Keratinocyte (primary cell): ENCODE data around the gene ADAMTS2. TPM values are rescaled to one million over a fixed set of nuclear protein-coding genes. Genes with fewer than 3 reads are reported as not detected.

Experiments
- DNase-seq: peaks from one replicate; pipeline ENCODE4 v3.0.0-alpha.2; 2011; ENCODE audit warnings: low read depth, missing footprints, low spot score
- FAIRE-seq: peaks from 2 replicates; lab custom pipeline; 2011; peaks lifted over from hg19 to GRCh38; lab: Jason Lieb, UNC
- H2AFZ ChIP-seq: 2 replicates; pipeline ENCODE4 v1.6.0; 2012; ENCODE audit warnings: low read length, control low read depth, inconsistent platforms; ENCODE audit not compliant: control insufficient read depth
- H3K27ac ChIP-seq: 2 replicates; pipeline ENCODE4 v1.5.1; 2011; ENCODE audit warnings: low read length; ENCODE audit not compliant: control insufficient read depth, insufficient read depth
- H3K27me3 ChIP-seq: 3 replicates; pipeline ENCODE4 v1.6.0; 2011; ENCODE audit warnings: low read length; ENCODE audit not compliant: control insufficient read depth, insufficient read depth; ENCODE audit errors: extremely low read depth
- H3K36me3 ChIP-seq, 2 experiments: 2 replicates in 1 of 2; 3 replicates in 1 of 2; pipeline ENCODE4 v1.5.1; 2011; ENCODE audit warnings: low read length in 2 of 2, mild to moderate bottlenecking in 1 of 2; ENCODE audit not compliant: control insufficient read depth in 2 of 2, insufficient read depth in 2 of 2; ENCODE audit errors: extremely low read depth in 1 of 2
- H3K4me1 ChIP-seq: 3 replicates; pipeline ENCODE4 v1.5.1; 2011; ENCODE audit warnings: low read length; ENCODE audit not compliant: control insufficient read depth, insufficient read depth; ENCODE audit errors: extremely low read depth
- H3K4me2 ChIP-seq: 3 replicates; pipeline ENCODE4 v1.6.0; 2011; ENCODE audit warnings: low read depth, low read length; ENCODE audit not compliant: control insufficient read depth, insufficient read depth; ENCODE audit errors: extremely low read depth
- H3K4me3 ChIP-seq, 3 experiments: fragments of 200-600 bp in 1 of 3; sonication (generic) in 1 of 3; 2 replicates in 2 of 3; 3 replicates in 1 of 3; pipeline ENCODE4 v1.5.1; 2011 to 2016; ENCODE audit warnings: low read length in 3 of 3, mild to moderate bottlenecking in 3 of 3, control low read depth in 2 of 3, inconsistent platforms in 1 of 3, low read depth in 1 of 3, mixed read lengths in 1 of 3, mixed run types in 1 of 3, moderate library complexity in 1 of 3; ENCODE audit not compliant: control insufficient read depth in 2 of 3, insufficient read depth in 2 of 3; ENCODE audit errors: extremely low read depth in 1 of 3
- H3K79me2 ChIP-seq: 2 replicates; pipeline ENCODE4 v1.6.0; 2012; ENCODE audit warnings: low read length; ENCODE audit not compliant: control insufficient read depth, insufficient read depth
- H3K9ac ChIP-seq: 3 replicates; pipeline ENCODE4 v1.6.0; 2011; ENCODE audit warnings: low read length; ENCODE audit not compliant: control insufficient read depth, insufficient read depth; ENCODE audit errors: extremely low read depth
- H3K9me1 ChIP-seq: 3 replicates; pipeline ENCODE4 v1.6.0; 2011; ENCODE audit warnings: low read length; ENCODE audit not compliant: control insufficient read depth, insufficient read depth; ENCODE audit errors: extremely low read depth
- H3K9me3 ChIP-seq: 2 replicates; pipeline ENCODE4 v1.5.1; 2012; ENCODE audit warnings: low read depth, low read length; ENCODE audit not compliant: control insufficient read depth
- H4K20me1 ChIP-seq: 3 replicates; pipeline ENCODE4 v1.6.0; 2011; ENCODE audit warnings: low read length; ENCODE audit not compliant: control insufficient read depth, insufficient read depth; ENCODE audit errors: extremely low read depth
- EZH2 ChIP-seq: IDR thresholded peaks from one replicate; pipeline ENCODE4 v1.6.1; 2012; ENCODE audit warnings: inconsistent platforms, mild to moderate bottlenecking, low read length, moderate library complexity
- dilution Hi-C: fragments of 300-500 bp; cut with MboI; formaldehyde crosslinking; loops from one replicate; pipeline ENCODE4 v1.7.0; 2020; ENCODE audit warnings: low sequenced_read_pairs; ENCODE audit not compliant: extremely low pct_ligation_motif_present
- polyA plus RNA-seq, 5 experiments: library from polyadenylated mRNA; depleted of rRNA in 3 of 5; stranded (reverse) in 3 of 5; stranded (forward) in 1 of 5; unstranded in 1 of 5; fragments of >200 nt; gene quantifications; 1 replicate in 1 of 5; 2 replicates in 3 of 5; 3 replicates in 1 of 5; pipeline versions ENCODE4 v1.2.1 to v1.2.3, GENCODE V29; 2011 to 2012; ENCODE audit warnings: missing spikeins in 2 of 5, low read depth in 1 of 5, low replicate concordance in 1 of 5
- TF ChIP-seq, protein P1 (sequence below), 3 experiments: IDR thresholded peaks in 1 of 3; conservative IDR thresholded peaks in 1 of 3; optimal IDR thresholded peaks in 1 of 3; 2 replicates in 2 of 3; 3 replicates in 1 of 3; pipeline versions ENCODE3 to v1.5.1; 2011; ENCODE audit warnings: low read length in 3 of 3, mild to moderate bottlenecking in 3 of 3, moderate library complexity in 2 of 3, control low read depth in 1 of 3, inconsistent platforms in 1 of 3; ENCODE audit not compliant: insufficient read depth in 2 of 3; ENCODE audit errors: extremely low read depth in 1 of 3

ADAMTS2 gene
- polyA plus RNA-seq, 1 donor (not counting 4 experiments of a cell fraction or from before 2014, with no cell fraction given): not detected

DNA sequence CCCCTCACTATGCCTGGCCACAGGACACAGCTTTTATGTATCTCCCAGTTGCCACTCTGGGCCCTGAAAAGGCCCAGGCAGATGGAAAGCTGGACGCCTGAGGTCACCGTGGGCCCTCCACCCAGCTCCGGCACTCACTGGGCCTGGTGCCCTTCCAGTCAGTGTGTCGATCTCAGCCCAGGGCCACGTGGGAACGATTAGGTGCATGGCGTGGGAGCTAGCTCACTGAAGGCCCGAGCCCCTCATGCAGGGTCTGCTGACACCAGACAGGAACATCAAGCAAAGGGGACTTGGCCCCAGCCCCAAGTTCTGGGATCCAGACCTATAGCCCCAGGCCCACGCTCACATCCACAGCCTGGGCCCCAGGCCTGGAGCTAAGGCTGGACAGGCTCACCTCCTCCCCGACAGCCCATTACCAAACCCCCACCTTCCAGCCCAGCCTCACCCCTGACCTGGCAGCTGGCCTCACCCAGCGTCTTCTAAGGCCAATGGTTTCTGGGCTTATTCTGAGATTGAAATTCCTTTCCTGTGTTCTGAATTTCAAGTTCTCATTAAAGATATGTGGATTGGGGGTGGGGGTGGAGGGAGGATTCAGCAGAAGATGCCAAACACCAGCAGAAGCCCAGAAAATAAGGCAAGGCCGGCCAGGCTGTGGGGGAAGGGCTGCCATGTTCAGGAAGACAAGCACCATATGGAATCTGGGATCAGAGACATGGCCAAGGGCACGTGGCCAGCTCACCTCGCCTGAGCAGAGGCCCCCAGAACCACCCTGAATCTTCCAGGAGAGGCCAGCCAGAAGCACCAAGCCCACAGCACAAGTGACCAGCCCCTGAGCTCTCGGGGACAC, 74.5 kb downstream of the ADAMTS2 start:
- Histone ChIP-seq H3K27ac (no peak overlapping the region), H4K20me1 (no peaks in the 10 kb centered on the region), H3K79me2 (no peaks in the 10 kb centered on the region), H3K9me3 (peaks cover 15% of the 10 kb centered on the region), H3K4me2 (no peak overlapping the region), H3K4me3 (no peak overlapping the region), H3K9ac (no peak overlapping the region), H3K36me3 (no peaks in the 10 kb centered on the region), H2AFZ (no peak overlapping the region), H3K27me3 (no peaks in the 10 kb centered on the region), H3K4me1 (no peaks in the 10 kb centered on the region), H3K9me1 (no peaks in the 10 kb centered on the region)
- dilution Hi-C loops: no loop called here
- FAIRE-seq (no peak), DNase-seq (no peak)
- TF ChIP-seq EZH2: no peak
- TF ChIP-seq, protein P1, sequence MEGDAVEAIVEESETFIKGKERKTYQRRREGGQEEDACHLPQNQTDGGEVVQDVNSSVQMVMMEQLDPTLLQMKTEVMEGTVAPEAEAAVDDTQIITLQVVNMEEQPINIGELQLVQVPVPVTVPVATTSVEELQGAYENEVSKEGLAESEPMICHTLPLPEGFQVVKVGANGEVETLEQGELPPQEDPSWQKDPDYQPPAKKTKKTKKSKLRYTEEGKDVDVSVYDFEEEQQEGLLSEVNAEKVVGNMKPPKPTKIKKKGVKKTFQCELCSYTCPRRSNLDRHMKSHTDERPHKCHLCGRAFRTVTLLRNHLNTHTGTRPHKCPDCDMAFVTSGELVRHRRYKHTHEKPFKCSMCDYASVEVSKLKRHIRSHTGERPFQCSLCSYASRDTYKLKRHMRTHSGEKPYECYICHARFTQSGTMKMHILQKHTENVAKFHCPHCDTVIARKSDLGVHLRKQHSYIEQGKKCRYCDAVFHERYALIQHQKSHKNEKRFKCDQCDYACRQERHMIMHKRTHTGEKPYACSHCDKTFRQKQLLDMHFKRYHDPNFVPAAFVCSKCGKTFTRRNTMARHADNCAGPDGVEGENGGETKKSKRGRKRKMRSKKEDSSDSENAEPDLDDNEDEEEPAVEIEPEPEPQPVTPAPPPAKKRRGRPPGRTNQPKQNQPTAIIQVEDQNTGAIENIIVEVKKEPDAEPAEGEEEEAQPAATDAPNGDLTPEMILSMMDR (optimal IDR thresholded peaks at IDR 0.05 in 1 of 3, IDR thresholded peaks at IDR 0.05 in 1 of 3, conservative IDR thresholded peaks at IDR 0.05 in 1 of 3; ENCODE audit: extremely low read depth in 1 of 3, insufficient read depth in 2 of 3, low read length in 3 of 3): no peak

DNA sequence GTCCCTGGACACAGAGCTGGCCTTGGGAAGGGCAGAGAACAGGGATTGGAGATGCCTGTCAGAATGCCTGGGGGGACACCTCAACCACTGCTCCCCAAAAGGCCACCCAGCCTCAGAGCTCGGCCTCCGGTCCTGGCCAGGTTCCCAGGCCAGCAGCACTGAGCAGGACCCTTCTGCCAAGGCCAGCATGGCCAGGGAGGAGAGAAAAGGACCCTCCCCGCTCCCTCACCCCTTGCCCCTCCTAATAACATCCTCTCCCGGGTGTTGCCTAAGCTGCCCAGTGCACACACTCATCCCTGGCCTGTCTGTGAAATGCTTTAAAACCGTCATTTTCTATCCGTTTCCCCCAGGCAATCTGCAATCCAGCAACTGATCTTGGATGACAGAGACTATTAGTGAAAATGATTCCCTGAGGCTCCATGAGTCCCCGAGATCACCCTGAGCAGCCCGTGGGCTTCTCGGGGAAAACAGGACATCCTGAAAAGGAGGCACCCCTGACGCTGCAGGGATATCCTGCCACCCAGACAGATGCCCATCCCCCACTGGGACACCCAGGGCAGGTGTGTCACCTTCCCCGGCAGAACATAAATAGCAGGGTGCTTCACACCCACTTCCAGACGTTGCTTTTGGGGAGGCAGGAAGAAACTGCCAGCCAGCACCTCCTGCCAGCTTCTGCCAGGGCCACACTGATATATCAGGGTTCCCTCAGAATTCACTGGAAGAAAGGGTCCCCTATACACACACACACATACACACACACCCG, 75.3 kb downstream of the ADAMTS2 start:
- H3K27me3 ChIP-seq: no peaks in the 10 kb centered on the region
- H3K79me2 ChIP-seq: no peaks in the 10 kb centered on the region
- no peak for TF ChIP-seq EZH2
- TF ChIP-seq, protein P1 (optimal IDR thresholded peaks at IDR 0.05 in 1 of 3, IDR thresholded peaks at IDR 0.05 in 1 of 3, conservative IDR thresholded peaks at IDR 0.05 in 1 of 3; ENCODE audit: extremely low read depth in 1 of 3, insufficient read depth in 2 of 3, low read length in 3 of 3): no peak
- no peak overlapping the region for H3K27ac ChIP-seq
- dilution Hi-C loops: no loop called here
- H2AFZ ChIP-seq: no peak overlapping the region
- no peaks in the 10 kb centered on the region for H3K36me3 ChIP-seq
- no peak overlapping the region for H3K9ac ChIP-seq
- DNase-seq (no peak), FAIRE-seq (no peak)
- peaks cover 15% of the 10 kb centered on the region for H3K9me3 ChIP-seq
- H3K4me3 ChIP-seq: no peak overlapping the region
- no peaks in the 10 kb centered on the region for H3K4me1 ChIP-seq
- no peaks in the 10 kb centered on the region for H4K20me1 ChIP-seq
- H3K4me2 ChIP-seq: no peak overlapping the region
- H3K9me1 ChIP-seq: no peaks in the 10 kb centered on the region
